GM12878 (cell line): ENCODE results near the gene KBTBD13. TPM values are rescaled to one million over a fixed set of nuclear protein-coding genes. Genes with fewer than 3 reads are reported as not detected.

Experiments used
- ATAC-seq: fragments of 200-7000 bp; cut with Tn5 transposase; 3 replicates; pipeline ENCODE4 v1.9.1; 2020; ENCODE audit warnings: mild to moderate bottlenecking, moderate library complexity
- BruUV-seq: library from RNA; stranded (reverse); fragments of 400-500 nt; replicated peaks from 2 replicates; lab custom pipeline; 2021; lab: Mats Ljungman, UMichigan
- CTCF ChIA-PET: fragments of 300-600 bp; sonication (Branson Sonifier 250); formaldehyde crosslinking; extraction: SDS; loops from one replicate; lab custom pipeline; 2021; ENCODE audit warnings: inconsistent platforms; lab: Yijun Ruan, JAX
- POLR2A ChIA-PET: fragments of 350-600 bp; formaldehyde crosslinking; extraction: SDS; loops from one replicate; lab custom pipeline; 2021; ENCODE audit warnings: inconsistent platforms; lab: Charles Lee
- RAD21 ChIA-PET: fragments of 300-600 bp; sonication (Branson Sonifier 250); formaldehyde crosslinking; loops from one replicate; lab custom pipeline; 2023; ENCODE audit warnings: antibody characterized with exemption; ENCODE audit not compliant: unreplicated experiment; lab: Charles Lee
- SMC1A ChIA-PET: fragments of 300-600 bp; sonication (Branson Sonifier 250); formaldehyde crosslinking; loops from one replicate; lab custom pipeline; 2023; ENCODE audit not compliant: unreplicated experiment, uncharacterized antibody; lab: Charles Lee
- DNase-seq: peaks from one replicate; pipeline ENCODE4 v3.0.0-alpha.2; 2011; ENCODE audit warnings: low read depth, low spot score
- FAIRE-seq: peaks from 3 replicates; lab custom pipeline; 2011; peaks lifted over from hg19 to GRCh38; lab: Jason Lieb, UNC
- H2AFZ ChIP-seq: 2 replicates; pipeline ENCODE4 v1.6.0; 2011; ENCODE audit warnings: low read depth, low read length, control low read depth; ENCODE audit not compliant: control insufficient read depth
- H3K27ac ChIP-seq: 2 replicates; pipeline ENCODE4 v1.5.1; 2011; ENCODE audit warnings: control low read depth; ENCODE audit not compliant: control insufficient read depth, insufficient read depth
- H3K27me3 ChIP-seq, 2 experiments: replicated peaks in 1 of 2; 2 replicates each; pipeline versions ENCODE4 v1.6.0 to v1.6.1; 2011; ENCODE audit warnings: low read length in 1 of 2; ENCODE audit not compliant: control insufficient read depth in 2 of 2, insufficient read depth in 2 of 2
- H3K36me3 ChIP-seq, 2 experiments: 2 replicates each; pipeline ENCODE4 v1.5.1; 2011; ENCODE audit warnings: low read length in 1 of 2; ENCODE audit not compliant: control insufficient read depth in 2 of 2, insufficient read depth in 2 of 2
- H3K4me1 ChIP-seq: 2 replicates; pipeline ENCODE4 v1.6.1; 2011; ENCODE audit warnings: mild to moderate bottlenecking, low read length, moderate library complexity, mixed read lengths; ENCODE audit not compliant: control insufficient read depth, insufficient read depth
- H3K4me2 ChIP-seq: 2 replicates; pipeline ENCODE4 v1.6.0; 2011; ENCODE audit warnings: control low read depth; ENCODE audit not compliant: control insufficient read depth, insufficient read depth
- H3K4me3 ChIP-seq: fragments of 200-600 bp; sonication (generic); 2 replicates; pipeline ENCODE4 v1.5.1; 2016
- H3K79me2 ChIP-seq: 2 replicates; pipeline ENCODE4 v1.6.0; 2011; ENCODE audit warnings: low read length; ENCODE audit not compliant: control insufficient read depth, insufficient read depth
- H3K9ac ChIP-seq: 2 replicates; pipeline ENCODE4 v1.8.0; 2011; ENCODE audit warnings: low read length, control low read depth, mixed read lengths; ENCODE audit not compliant: control insufficient read depth, insufficient read depth
- H3K9me3 ChIP-seq: replicated peaks from 3 replicates; pipeline ENCODE4 v1.5.1; 2011; ENCODE audit warnings: mild to moderate bottlenecking, low read length; ENCODE audit not compliant: control insufficient read depth, insufficient read depth
- H4K20me1 ChIP-seq: 2 replicates; pipeline ENCODE4 v1.6.0; 2011; ENCODE audit not compliant: control insufficient read depth, insufficient read depth
- ASH2L ChIP-seq: fragments of 300-600, 200-600 bp; sonication (generic); IDR thresholded peaks from 2 replicates; pipeline ENCODE4 v1.6.1; 2017; ENCODE audit warnings: low read depth, mild to moderate bottlenecking, borderline replicate concordance
- BRCA1 ChIP-seq: IDR thresholded peaks from 2 replicates; pipeline ENCODE4 v1.6.1; 2011; ENCODE audit warnings: low read depth, low read length, improper control_type of control experiment
- CTCF ChIP-seq, 3 experiments: IDR thresholded peaks in 2 of 3; conservative IDR thresholded peaks in 1 of 3; 2 replicates each; pipeline ENCODE4 v1.5.1; 2011; ENCODE audit warnings: low read depth in 3 of 3, low read length in 3 of 3, mild to moderate bottlenecking in 3 of 3, control low read depth in 2 of 3, moderate library complexity in 2 of 3, inconsistent platforms in 1 of 3, mixed read lengths in 1 of 3; ENCODE audit not compliant: control insufficient read depth in 2 of 3, insufficient read depth in 1 of 3; ENCODE audit errors: extremely low read depth in 1 of 3
- MTA2 ChIP-seq: fragments of 450-650 bp; IDR thresholded peaks from 2 replicates; pipeline ENCODE4 v1.6.1; 2016; ENCODE audit warnings: low read depth, mild to moderate bottlenecking, moderate library complexity
- MTA3 ChIP-seq: IDR thresholded peaks from 2 replicates; pipeline ENCODE4 v1.6.1; 2012; ENCODE audit warnings: low read length, inconsistent platforms, borderline replicate concordance
- NFYA ChIP-seq: IDR thresholded peaks from 2 replicates; pipeline ENCODE4 v1.6.1; 2011; ENCODE audit warnings: low read depth, mild to moderate bottlenecking, low read length, improper control_type of control experiment, borderline replicate concordance
- PAX5 ChIP-seq: IDR thresholded peaks from 2 replicates; pipeline ENCODE4 v1.6.1; 2011; ENCODE audit warnings: low read depth, low read length, borderline replicate concordance
- RAD21 ChIP-seq: IDR thresholded peaks from 2 replicates; pipeline ENCODE4 v1.6.1; 2011; ENCODE audit warnings: mild to moderate bottlenecking, low read depth, low read length, moderate library complexity; ENCODE audit not compliant: insufficient read depth
- RB1 ChIP-seq: fragments of 450-650 bp; formaldehyde crosslinking; IDR thresholded peaks from 2 replicates; pipeline ENCODE4 v1.6.1; 2017; ENCODE audit warnings: mild to moderate bottlenecking, borderline replicate concordance
- SIX5 ChIP-seq: IDR thresholded peaks from 2 replicates; pipeline ENCODE4 v1.6.1; 2011; ENCODE audit warnings: mild to moderate bottlenecking, low read depth, low read length, moderate library complexity; ENCODE audit not compliant: severe bottlenecking
- SPI1 ChIP-seq: IDR thresholded peaks from 2 replicates; pipeline ENCODE4 v1.6.1; 2011; ENCODE audit warnings: low read depth, mild to moderate bottlenecking, low read length, moderate library complexity, borderline replicate concordance; ENCODE audit not compliant: insufficient read depth
- YBX1 ChIP-seq: fragments of 450-650 bp; IDR thresholded peaks from 2 replicates; pipeline ENCODE4 v1.6.1; 2016; ENCODE audit warnings: antibody characterized with exemption
- WGBS: methylation state at CpG from one replicate; pipeline ENCODE4 v1.1.6; 2016; ENCODE audit warnings: low lambda C conversion rate; ENCODE audit not compliant: insufficient replicate concordance, insufficient coverage; ENCODE audit errors: missing lambda C conversion rate; 5-methylcytosine and 5-hydroxymethylcytosine counted together
- in situ Hi-C: fragments of 300-500 bp; cut with MboI; formaldehyde crosslinking; loops from 9 replicates; pipeline ENCODE4 v1.14.3; 2018; ENCODE audit warnings: mixed read lengths
- intact Hi-C: fragments of 100-400 bp; cut with micrococcal nuclease; formaldehyde crosslinking; loops from one replicate; pipeline ENCODE4 v1.14.2; 2022; ENCODE audit not compliant: unreplicated experiment
- polyA plus RNA-seq, 11 experiments: library from polyadenylated mRNA; depleted of rRNA in 4 of 11; unstranded in 6 of 11; stranded (reverse) in 5 of 11; fragments of >200 nt; fragmentation: Nextera tagmentation in 4 of 11; fragmentation: Illumina TruSeq in 1 of 11; extraction: Ambion mirVana in 4 of 11; extraction: Trizol in 1 of 11; gene quantifications; 1 replicate in 1 of 11; 2 replicates in 10 of 11; pipeline versions ENCODE4 v1.2.1 to v1.2.3, GENCODE V29; 2011 to 2016; ENCODE audit warnings: inconsistent platforms in 2 of 11, missing spikeins in 2 of 11, low read depth in 1 of 11
- total RNA-seq, 4 experiments: library from RNA; depleted of rRNA in 3 of 4; stranded (reverse); fragments of >200 nt in 3 of 4; fragmentation: Illumina TruSeq in 1 of 4; extraction: Trizol in 1 of 4; gene quantifications; 2 replicates each; pipeline versions ENCODE4 v1.2.1 to v1.2.3, GENCODE V29; 2013 to 2021
- TF ChIP-seq, protein P1 (sequence below): fragments of 450-650 bp; IDR thresholded peaks from 2 replicates; pipeline ENCODE4 v1.6.1; 2017; ENCODE audit warnings: borderline replicate concordance
- TF ChIP-seq, protein P2 (sequence below): fragments of 450-650 bp; IDR thresholded peaks from 2 replicates; pipeline ENCODE4 v1.6.1; 2016; ENCODE audit warnings: mild to moderate bottlenecking

Gene KBTBD13
- total and polyA plus RNA-seq, 10 of the 15 experiments (the other 5 are each of a cell fraction or from before 2014, with no cell fraction given) = 0.06 TPM; not detected in 9

DNA sequence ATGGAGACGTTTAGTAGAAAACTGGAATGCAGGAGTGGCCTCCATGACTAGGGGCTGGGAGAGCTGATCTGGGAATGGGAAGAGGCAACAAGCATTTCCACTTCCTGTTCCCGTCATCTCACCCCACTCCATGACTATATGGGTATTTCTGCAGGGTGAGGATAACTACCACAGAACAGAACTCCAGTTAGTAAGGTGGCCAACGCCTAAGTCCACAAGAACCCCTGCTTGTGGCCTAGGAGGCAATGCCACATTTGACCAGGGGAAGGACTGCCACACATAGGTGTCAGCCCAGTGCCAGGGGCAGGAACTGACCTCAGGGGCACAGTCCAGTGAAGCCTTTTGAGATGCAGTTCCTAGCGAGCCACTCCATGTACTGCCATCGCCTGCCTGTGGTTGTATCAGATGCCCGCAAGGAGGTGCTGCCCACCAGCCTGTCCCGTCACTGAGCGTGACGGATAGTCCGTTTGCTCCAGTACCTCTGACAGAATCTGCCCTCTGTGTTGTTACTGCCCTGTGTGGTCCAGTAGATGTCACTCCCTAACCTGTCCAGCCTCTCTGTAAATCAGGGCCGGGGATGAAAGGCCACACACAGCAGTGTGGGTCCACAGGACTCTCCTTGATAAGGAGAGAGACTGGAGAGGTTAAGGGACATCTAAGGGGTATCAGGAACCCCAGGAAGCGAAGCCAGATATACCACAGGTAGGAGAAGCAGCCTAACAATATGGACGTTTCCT, 43.6 kb upstream of the KBTBD13 start:
- no peak for FAIRE-seq
- H3K9me3 ChIP-seq = no peaks in the 10 kb centered on the region
- SMC1A ChIA-PET = interaction anchor here (0.6 to 2.8 kb wide), 12 partner anchors 8 to 302 kb away, joined by 3 to 28 read pairs (median 4); partner anchors contain the start of gene SLC51B
- no peak overlapping the region for H3K4me2 ChIP-seq
- POLR2A ChIA-PET = interaction anchor here (0.5 to 1.0 kb wide), 3 partner anchors 14 to 147 kb away, joined by 3 to 4 read pairs (median 3); no protein-coding TSS in a partner anchor
- ATAC-seq = peak; percentile 6; the same call in 2 of the 3 replicates
- CTCF ChIA-PET = interaction anchor here (0.6 to 3.3 kb wide), 35 partner anchors 8 to 352 kb away, joined by 3 to 38 read pairs (median 5); partner anchors contain the start of genes KBTBD13, PARP16, RNU5B-1 and SLC51B
- no peaks in the 10 kb centered on the region for H3K36me3 ChIP-seq
- in situ Hi-C loops = no loop called here
- WGBS = 22% methylated on average over 13 of the region's 13 CpGs
- peak overlapping the region; percentile 58 for H2AFZ ChIP-seq
- H3K27ac ChIP-seq = no peak overlapping the region
- no peak overlapping the region for H3K4me3 ChIP-seq
- intact Hi-C loops = loop anchor here (1.0 to 5.0 kb wide), 4 partner anchors 45 to 301 kb away; no protein-coding TSS in a partner anchor
- no peaks in the 10 kb centered on the region for H3K27me3 ChIP-seq
- no peak overlapping the region; the same call in 1 of the 2 replicates for H3K9ac ChIP-seq
- no peaks in the 10 kb centered on the region for H4K20me1 ChIP-seq
- no TSS peak for BruUV-seq
- peaks cover 15% of the 10 kb centered on the region for H3K79me2 ChIP-seq
- DNase-seq = no peak
- peaks cover 5% of the 10 kb centered on the region for H3K4me1 ChIP-seq
- RAD21 ChIA-PET = interaction anchor here (0.6 to 2.2 kb wide), 13 partner anchors 11 to 271 kb away, joined by 3 to 20 read pairs (median 5); partner anchors contain the start of genes CLPX, RNU5B-1 and SLC51B
- TF ChIP-seq, protein P1, sequence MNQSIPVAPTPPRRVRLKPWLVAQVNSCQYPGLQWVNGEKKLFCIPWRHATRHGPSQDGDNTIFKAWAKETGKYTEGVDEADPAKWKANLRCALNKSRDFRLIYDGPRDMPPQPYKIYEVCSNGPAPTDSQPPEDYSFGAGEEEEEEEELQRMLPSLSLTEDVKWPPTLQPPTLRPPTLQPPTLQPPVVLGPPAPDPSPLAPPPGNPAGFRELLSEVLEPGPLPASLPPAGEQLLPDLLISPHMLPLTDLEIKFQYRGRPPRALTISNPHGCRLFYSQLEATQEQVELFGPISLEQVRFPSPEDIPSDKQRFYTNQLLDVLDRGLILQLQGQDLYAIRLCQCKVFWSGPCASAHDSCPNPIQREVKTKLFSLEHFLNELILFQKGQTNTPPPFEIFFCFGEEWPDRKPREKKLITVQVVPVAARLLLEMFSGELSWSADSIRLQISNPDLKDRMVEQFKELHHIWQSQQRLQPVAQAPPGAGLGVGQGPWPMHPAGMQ = no peak
- TF ChIP-seq CTCF (IDR thresholded peaks at IDR 0.05 in 2 of 3, conservative IDR thresholded peaks at IDR 0.05 in 1 of 3; ENCODE audit: control insufficient read depth in 2 of 3, extremely low read depth in 1 of 3, insufficient read depth in 1 of 3, low read depth in 3 of 3, low read length in 3 of 3) (peak in 2 of 3 experiments; percentile 50 to 65; a peak in 5 of 6 replicates), RAD21 (peak; percentile 60), SIX5 (no peak), NFYA (no peak), RB1 (no peak), YBX1 (no peak), MTA2 (no peak), PAX5 (peak; percentile 51; the same call in 1 of the 2 replicates), MTA3 (no peak), SPI1 (0 out of 2 replicates have a peak, but pooled peaks have one; percentile 11), BRCA1 (no peak), ASH2L (no peak)
- TF ChIP-seq, protein P2, sequence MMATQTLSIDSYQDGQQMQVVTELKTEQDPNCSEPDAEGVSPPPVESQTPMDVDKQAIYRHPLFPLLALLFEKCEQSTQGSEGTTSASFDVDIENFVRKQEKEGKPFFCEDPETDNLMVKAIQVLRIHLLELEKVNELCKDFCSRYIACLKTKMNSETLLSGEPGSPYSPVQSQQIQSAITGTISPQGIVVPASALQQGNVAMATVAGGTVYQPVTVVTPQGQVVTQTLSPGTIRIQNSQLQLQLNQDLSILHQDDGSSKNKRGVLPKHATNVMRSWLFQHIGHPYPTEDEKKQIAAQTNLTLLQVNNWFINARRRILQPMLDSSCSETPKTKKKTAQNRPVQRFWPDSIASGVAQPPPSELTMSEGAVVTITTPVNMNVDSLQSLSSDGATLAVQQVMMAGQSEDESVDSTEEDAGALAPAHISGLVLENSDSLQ = no peak
